Cardiac fibroblast (primary cell): ENCODE measurements around the gene OR1S1.
"Not testable (repeated sequence)": the region's sequence is repeated elsewhere in the genome, so short reads cannot be mapped to it uniquely, and the experiment has no call there.

ENCODE experiments used
- DNase-seq, 2 donors: peaks; one replicate each; pipeline versions ENCODE4 v3.0.0 to v3.0.0-alpha.2; 2010; ENCODE audit warnings: low read depth in 2 of 2
- H3K4me3 ChIP-seq, 2 donors: replicated peaks in 1 of 2; 1 replicate in 1 of 2; 2 replicates in 1 of 2; pipeline ENCODE4 v1.5.1; 2011; ENCODE audit warnings: low read depth in 2 of 2, low read length in 2 of 2, mild to moderate bottlenecking in 2 of 2, moderate library complexity in 1 of 2
- TF ChIP-seq, protein P1 (sequence below): IDR thresholded peaks from one replicate; pipeline ENCODE4 v1.5.1; 2011; ENCODE audit warnings: low read depth, mild to moderate bottlenecking, low read length, inconsistent platforms

The OR1S1 gene

DNA sequence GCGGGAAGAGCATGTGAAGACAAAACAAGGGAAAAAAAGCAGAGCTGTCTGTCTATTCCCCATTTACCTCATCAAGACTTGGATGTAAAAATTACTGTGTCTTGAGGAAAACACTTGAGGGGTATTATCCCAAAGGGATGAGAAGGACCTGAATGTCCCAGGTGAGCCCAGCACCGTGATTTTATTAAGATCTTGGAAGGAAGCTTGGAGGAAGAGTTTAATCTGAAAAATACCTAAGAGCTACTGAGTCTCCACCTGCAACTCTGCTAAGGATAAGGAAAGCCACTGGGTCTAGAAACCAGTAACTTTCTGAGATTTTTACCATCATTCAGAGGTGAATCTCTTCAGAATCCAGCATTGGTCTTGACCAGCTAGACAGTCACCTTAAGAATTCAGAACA is at the start of gene OR1S1:
OR1S1 (plus strand) TSS at position 301 of the 400 bp plus-strand sequence.
- DNase-seq, H3K4me3 ChIP-seq: not testable (repeated sequence)

DNA sequence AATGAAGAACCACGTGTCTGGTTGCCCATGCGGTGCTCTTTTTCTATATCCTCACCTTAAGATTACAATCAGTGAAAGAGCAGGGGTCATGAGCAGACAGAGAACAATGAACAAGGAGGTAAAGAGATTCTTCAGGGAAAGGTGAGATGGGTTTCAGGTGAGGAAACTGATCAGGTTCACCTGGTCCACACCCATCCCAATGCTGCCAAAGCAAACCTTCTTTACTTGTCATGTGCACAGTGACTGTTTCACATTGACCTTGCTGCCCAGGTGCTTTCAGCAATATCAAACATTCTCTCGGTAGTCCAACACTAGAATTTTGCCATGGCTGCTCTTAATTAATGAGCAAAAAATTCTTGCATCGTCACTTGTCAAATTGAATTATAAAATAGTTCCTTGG is 48.1 kb upstream of the OR1S1 start:
- TF ChIP-seq, protein P1, sequence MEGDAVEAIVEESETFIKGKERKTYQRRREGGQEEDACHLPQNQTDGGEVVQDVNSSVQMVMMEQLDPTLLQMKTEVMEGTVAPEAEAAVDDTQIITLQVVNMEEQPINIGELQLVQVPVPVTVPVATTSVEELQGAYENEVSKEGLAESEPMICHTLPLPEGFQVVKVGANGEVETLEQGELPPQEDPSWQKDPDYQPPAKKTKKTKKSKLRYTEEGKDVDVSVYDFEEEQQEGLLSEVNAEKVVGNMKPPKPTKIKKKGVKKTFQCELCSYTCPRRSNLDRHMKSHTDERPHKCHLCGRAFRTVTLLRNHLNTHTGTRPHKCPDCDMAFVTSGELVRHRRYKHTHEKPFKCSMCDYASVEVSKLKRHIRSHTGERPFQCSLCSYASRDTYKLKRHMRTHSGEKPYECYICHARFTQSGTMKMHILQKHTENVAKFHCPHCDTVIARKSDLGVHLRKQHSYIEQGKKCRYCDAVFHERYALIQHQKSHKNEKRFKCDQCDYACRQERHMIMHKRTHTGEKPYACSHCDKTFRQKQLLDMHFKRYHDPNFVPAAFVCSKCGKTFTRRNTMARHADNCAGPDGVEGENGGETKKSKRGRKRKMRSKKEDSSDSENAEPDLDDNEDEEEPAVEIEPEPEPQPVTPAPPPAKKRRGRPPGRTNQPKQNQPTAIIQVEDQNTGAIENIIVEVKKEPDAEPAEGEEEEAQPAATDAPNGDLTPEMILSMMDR, result no peak
- no peak for DNase-seq
- H3K4me3 ChIP-seq, result no peak overlapping the region

DNA sequence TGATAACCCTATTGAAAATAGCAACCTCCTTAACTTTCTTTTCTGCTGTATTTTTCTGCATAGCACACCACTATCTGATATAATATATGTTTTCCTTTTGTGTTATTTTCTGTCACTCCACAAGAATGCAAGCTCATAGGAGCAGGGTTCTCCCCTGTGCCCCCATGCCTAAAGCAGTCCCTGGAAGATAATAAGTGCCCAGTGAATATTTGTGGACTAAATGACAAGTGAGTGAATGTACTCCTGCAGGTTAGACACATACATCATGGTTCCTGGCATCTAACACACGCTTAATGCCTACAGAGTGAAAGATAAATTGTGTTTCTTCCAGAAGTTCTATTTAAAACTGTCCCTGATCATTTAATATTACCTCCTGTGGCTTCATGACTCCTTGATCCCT is 47.5 kb upstream of the OR1S1 start:
- H3K4me3 ChIP-seq, result no peak overlapping the region
- DNase-seq, result no peak
- TF ChIP-seq, protein P1, result no peak

DNA sequence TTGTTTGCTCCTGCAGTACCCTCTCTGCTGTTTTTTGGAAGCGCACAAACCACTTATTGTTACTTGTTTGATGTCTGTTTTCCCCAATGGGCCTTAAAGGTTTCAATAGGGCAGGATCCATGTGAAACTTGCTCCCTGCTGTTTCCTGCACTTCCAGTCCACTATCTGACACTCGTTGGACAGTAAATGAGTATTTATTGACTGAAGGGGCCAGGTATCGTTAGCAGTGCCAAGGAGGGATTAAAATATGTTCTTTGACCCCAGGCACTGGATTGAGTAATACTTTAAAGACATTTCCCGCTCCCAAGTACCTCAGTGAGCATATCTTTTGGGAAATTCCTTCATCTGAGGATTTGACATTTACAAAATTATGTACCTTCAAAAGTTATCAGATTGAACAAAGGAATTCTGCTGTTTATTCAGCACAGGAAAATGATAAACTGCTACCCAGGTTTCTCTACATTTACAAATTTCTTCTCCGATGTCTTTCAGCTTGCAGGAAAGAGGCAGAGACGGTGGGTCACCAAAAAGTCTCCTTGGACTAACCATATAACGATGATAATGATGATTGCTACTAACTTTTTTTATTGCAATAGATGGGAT is 46.9 kb upstream of the OR1S1 start:
- TF ChIP-seq, protein P1, result no peak
- no peak for DNase-seq
- no peak overlapping the region for H3K4me3 ChIP-seq

DNA sequence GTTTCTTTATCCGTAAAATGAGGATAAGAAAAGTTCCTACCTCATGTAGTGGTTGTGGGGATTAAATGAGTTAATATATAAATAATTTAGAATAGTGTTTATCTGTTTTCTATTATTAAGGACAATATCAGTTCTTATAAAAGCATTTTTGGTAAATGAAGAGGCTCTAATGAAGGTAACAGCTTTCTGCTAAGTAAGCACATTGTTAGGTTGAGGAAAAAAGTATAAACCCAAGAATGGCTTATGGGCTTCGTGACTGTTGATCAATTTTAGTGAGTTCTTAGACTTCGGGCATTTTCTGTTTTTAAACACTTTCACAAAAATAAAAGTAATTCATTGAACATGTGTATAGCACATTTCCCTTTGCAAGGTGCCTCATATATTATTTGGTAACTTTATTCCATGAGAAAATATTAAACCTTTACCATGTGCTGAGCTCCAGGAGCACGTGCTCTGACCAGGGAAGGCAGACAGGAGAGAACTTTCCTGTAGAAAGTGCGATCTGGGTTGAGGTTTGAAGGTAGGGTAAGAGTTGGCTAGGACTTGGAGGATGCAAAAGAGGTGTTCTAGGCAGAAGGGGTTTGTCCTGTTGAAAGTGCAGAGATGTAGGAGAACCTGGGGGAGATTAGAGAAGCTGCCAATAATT is 35.0 kb upstream of the OR1S1 start:
- no peak overlapping the region for H3K4me3 ChIP-seq
- no peak for DNase-seq
- TF ChIP-seq, protein P1, result no peak

DNA sequence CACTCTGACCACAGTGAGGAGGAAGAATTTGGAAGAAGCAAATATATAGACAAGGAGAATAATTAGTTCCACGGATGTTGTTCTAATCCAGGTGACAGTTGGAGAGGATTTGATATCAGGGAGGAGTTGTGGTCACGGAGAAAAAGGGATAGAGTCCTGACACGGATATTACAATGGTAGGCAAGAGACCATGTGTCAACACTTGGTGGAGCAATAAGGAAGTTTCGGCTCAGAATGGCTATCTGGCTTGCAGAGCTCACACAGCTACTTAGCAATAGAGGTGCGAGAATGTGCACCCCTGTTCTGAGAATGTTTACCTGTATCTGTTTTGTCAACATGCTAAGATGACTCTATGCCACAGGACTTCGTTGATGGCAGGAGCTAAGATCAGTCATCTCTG is 34.1 kb upstream of the OR1S1 start:
- no peak for DNase-seq
- no peak overlapping the region for H3K4me3 ChIP-seq
- TF ChIP-seq, protein P1, result no peak

DNA sequence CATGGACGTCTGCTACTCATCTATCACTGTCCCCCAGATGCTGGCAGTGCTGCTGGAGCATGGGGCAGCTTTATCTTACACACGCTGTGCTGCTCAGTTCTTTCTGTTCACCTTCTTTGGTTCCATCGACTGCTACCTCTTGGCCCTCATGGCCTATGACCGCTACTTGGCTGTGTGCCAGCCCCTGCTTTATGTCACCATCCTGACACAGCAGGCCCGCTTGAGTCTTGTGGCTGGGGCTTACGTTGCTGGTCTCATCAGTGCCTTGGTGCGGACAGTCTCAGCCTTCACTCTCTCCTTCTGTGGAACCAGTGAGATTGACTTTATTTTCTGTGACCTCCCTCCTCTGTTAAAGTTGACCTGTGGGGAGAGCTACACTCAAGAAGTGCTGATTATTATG is 32.9 kb upstream of the OR1S1 start:
- TF ChIP-seq, protein P1, result no peak
- no peak for DNase-seq
- H3K4me3 ChIP-seq, result no peak overlapping the region
